SK-N-SH treated with all-trans-retinoic acid at 6 μM for 48 hours (cell line): ENCODE results near the gene DRD3.

Experiments used
- ATAC-seq: fragments of 200-7000 bp; cut with Tn5 transposase; 3 replicates; pipeline ENCODE4 v1.9.1; 2020; ENCODE audit warnings: mild to moderate bottlenecking, moderate library complexity
- ARNTL ChIP-seq: fragments of 450-650 bp; formaldehyde crosslinking; IDR thresholded peaks from 2 replicates; pipeline ENCODE4 v1.5.0; 2020; ENCODE audit warnings: low read depth, mild to moderate bottlenecking, moderate library complexity, borderline replicate concordance
- CSDC2 ChIP-seq: fragments of 250-450 bp; sonication (Bioruptor Pico); IDR thresholded peaks from 2 replicates; pipeline ENCODE4 v1.5.0; 2020; ENCODE audit warnings: mild to moderate bottlenecking, moderate library complexity
- ESRRG ChIP-seq: fragments of 250-450 bp; sonication (Bioruptor Pico); IDR thresholded peaks from 2 replicates; pipeline ENCODE4 v1.6.1; 2021; ENCODE audit warnings: mild to moderate bottlenecking
- ISL1 ChIP-seq: fragments of 250-450 bp; sonication (Bioruptor Pico); IDR thresholded peaks from 2 replicates; pipeline ENCODE4 v2.1.2; 2022; ENCODE audit warnings: mild to moderate bottlenecking, moderate library complexity
- OSR1 ChIP-seq: fragments of 250-450 bp; sonication (Bioruptor Pico); IDR thresholded peaks from 2 replicates; pipeline ENCODE4 v1.8.0; 2022; ENCODE audit warnings: moderate library complexity, mild to moderate bottlenecking, inconsistent platforms
- PPARA ChIP-seq: fragments of 250-450 bp; sonication (Bioruptor Pico); IDR thresholded peaks from 2 replicates; pipeline ENCODE4 v1.5.0; 2020; ENCODE audit warnings: mild to moderate bottlenecking, borderline replicate concordance
- SNAI2 ChIP-seq: fragments of 250-450 bp; sonication (Bioruptor Pico); IDR thresholded peaks from 2 replicates; pipeline ENCODE4 v1.5.0; 2020; ENCODE audit warnings: mild to moderate bottlenecking, moderate library complexity
- TCF4 ChIP-seq: fragments of 250-450 bp; sonication (Bioruptor Pico); IDR thresholded peaks from 2 replicates; pipeline ENCODE4 v1.8.0; 2021; ENCODE audit warnings: mild to moderate bottlenecking, moderate library complexity, borderline replicate concordance
- TOX ChIP-seq: fragments of 250-450 bp; sonication (Bioruptor Pico); IDR thresholded peaks from 2 replicates; pipeline ENCODE4 v1.8.0; 2021; ENCODE audit warnings: mild to moderate bottlenecking, moderate library complexity, borderline replicate concordance
- ZC3H10 ChIP-seq: fragments of 250-450 bp; sonication (Bioruptor Pico); IDR thresholded peaks from 2 replicates; pipeline ENCODE4 v1.5.1; 2021; ENCODE audit warnings: mild to moderate bottlenecking, moderate library complexity
- ZFP3 ChIP-seq: fragments of 250-450 bp; sonication (Bioruptor Pico); IDR thresholded peaks from 2 replicates; pipeline ENCODE4 v1.5.0; 2020; ENCODE audit warnings: mild to moderate bottlenecking, moderate library complexity
- ZFP30 ChIP-seq: fragments of 450-650 bp; formaldehyde crosslinking; IDR thresholded peaks from 2 replicates; pipeline ENCODE4 v1.5.0; 2022; ENCODE audit warnings: mild to moderate bottlenecking, moderate library complexity
- ZNF70 ChIP-seq: fragments of 450-650 bp; formaldehyde crosslinking; IDR thresholded peaks from 2 replicates; pipeline ENCODE4 v1.5.0; 2020; ENCODE audit warnings: mild to moderate bottlenecking, moderate library complexity
- ZNF8 ChIP-seq: fragments of 450-650 bp; formaldehyde crosslinking; IDR thresholded peaks from 2 replicates; pipeline ENCODE4 v1.5.0; 2020; ENCODE audit warnings: mild to moderate bottlenecking, moderate library complexity
- TF ChIP-seq, protein P1 (sequence below): fragments of 250-450 bp; sonication (Bioruptor Pico); IDR thresholded peaks from 2 replicates; pipeline ENCODE4 v1.5.0; 2020; ENCODE audit warnings: mild to moderate bottlenecking, moderate library complexity
- TF ChIP-seq, protein P2 (sequence below): fragments of 250-450 bp; sonication (Bioruptor Pico); IDR thresholded peaks from 2 replicates; pipeline ENCODE4 v1.5.1; 2021; ENCODE audit warnings: mild to moderate bottlenecking, moderate library complexity
- TF ChIP-seq, protein P3 (sequence below): fragments of 250-450 bp; sonication (Bioruptor Pico); IDR thresholded peaks from 2 replicates; pipeline ENCODE4 v1.8.0; 2020; ENCODE audit warnings: mild to moderate bottlenecking, moderate library complexity, borderline replicate concordance
- TF ChIP-seq, protein P4 (sequence below): fragments of 250-450 bp; sonication (Bioruptor Pico); IDR thresholded peaks from 2 replicates; pipeline ENCODE4 v1.5.1; 2020; ENCODE audit warnings: low read depth, mild to moderate bottlenecking, moderate library complexity
- TF ChIP-seq, protein P5 (sequence below): fragments of 250-450 bp; sonication (Bioruptor Pico); IDR thresholded peaks from 2 replicates; pipeline ENCODE4 v1.8.0; 2021; ENCODE audit warnings: low read depth, mild to moderate bottlenecking, moderate library complexity, borderline replicate concordance

DRD3 gene

DNA sequence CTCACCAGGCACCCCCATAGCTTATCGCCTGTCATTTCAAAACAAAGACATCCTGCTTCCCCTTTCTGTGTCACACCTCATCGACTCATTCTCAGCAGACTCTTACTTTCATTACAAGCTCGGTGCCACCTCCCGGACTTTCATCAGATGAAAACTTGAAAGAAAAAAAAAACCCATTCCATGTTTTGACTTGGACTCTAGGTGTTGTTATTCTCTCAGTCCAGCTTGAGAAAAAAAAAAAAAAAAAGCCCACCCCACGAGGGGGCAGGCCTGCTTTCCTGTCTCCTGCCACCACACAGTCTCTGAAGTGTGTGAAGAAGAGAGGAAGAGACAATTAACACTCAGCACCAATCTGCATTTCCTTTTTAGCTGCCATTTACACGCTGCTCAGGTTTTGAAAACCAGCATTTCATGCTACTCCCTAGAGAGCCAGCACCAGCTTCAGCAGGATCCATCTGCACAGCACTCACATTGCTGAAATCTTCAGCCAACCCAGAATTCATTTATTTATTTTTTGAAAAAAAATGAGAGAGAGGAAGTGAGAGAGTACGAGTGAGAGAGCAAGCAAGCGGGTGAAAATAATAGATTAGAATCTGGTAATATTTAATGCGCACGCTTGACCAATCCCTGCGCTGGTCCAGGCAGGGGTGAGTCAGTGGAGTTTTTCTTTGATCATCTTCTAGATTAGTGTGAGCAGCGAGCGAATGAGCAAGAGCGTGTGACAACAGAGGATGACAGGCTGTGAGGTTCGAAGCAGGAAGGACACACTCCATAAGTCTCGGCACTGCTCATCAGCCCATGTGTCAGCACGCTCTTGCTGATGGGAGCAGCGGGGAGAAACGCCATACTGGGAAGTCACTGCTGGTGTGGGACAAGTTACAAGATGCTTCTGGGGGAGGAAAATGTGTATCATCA, 35.0 kb upstream of the DRD3 start:
- peak; percentile 82 for ATAC-seq
- no peak for TF ChIP-seq TCF4
- no peak for TF ChIP-seq ZFP3
- no peak for TF ChIP-seq ARNTL (CRISPR knock-in tag)
- TF ChIP-seq ZC3H10 (CRISPR knock-in tag): no peak
- TF ChIP-seq TOX: no peak
- TF ChIP-seq, all 23 proteins: peak for 0

DNA sequence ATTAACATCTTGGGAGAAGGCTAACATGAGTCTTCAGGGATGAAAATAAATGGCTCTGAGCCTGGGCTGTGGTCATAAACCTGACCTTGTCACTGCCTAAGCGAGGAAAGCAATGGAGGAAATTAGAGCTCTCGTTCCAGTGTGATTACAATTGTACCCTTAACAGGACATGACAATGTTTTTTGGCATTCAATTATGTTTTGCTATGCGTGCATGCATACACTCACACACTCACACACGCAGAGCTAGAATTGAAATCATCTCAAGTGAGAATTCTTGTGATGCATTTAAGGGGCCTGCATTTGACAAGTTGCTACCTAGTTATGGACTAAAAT, 34.4 kb upstream of the DRD3 start:
- ATAC-seq: no peak
- no peak for TF ChIP-seq TCF4

DNA sequence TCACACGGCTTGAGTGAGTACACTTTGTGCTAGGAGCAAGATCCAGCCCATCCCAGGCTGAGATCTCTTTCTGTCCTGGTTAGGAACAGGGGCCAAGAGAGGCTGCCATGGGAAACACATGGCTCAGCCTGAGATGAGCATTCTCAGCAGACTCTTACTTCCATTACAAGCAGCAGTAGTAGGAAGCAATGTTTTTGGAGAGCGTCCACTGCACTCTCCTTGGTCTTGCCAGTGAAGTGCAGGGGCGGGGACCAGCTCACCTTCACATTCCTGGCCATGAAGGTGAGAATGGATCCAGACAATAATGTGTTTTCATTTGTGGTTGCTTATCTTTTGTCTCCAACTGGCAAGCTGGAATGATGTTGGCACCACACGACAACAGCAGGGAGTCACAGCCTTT, 33.8 kb upstream of the DRD3 start:
- no peak for ATAC-seq
- TF ChIP-seq ZFP3 (no peak), ZNF8 (CRISPR knock-in tag) (no peak), SNAI2 (CRISPR knock-in tag) (no peak), PPARA (CRISPR knock-in tag) (no peak), ISL1 (CRISPR knock-in tag) (no peak), ARNTL (CRISPR knock-in tag) (no peak), ZC3H10 (CRISPR knock-in tag) (no peak), ZFP30 (no peak), OSR1 (CRISPR knock-in tag) (no peak)
- TF ChIP-seq, protein P1, sequence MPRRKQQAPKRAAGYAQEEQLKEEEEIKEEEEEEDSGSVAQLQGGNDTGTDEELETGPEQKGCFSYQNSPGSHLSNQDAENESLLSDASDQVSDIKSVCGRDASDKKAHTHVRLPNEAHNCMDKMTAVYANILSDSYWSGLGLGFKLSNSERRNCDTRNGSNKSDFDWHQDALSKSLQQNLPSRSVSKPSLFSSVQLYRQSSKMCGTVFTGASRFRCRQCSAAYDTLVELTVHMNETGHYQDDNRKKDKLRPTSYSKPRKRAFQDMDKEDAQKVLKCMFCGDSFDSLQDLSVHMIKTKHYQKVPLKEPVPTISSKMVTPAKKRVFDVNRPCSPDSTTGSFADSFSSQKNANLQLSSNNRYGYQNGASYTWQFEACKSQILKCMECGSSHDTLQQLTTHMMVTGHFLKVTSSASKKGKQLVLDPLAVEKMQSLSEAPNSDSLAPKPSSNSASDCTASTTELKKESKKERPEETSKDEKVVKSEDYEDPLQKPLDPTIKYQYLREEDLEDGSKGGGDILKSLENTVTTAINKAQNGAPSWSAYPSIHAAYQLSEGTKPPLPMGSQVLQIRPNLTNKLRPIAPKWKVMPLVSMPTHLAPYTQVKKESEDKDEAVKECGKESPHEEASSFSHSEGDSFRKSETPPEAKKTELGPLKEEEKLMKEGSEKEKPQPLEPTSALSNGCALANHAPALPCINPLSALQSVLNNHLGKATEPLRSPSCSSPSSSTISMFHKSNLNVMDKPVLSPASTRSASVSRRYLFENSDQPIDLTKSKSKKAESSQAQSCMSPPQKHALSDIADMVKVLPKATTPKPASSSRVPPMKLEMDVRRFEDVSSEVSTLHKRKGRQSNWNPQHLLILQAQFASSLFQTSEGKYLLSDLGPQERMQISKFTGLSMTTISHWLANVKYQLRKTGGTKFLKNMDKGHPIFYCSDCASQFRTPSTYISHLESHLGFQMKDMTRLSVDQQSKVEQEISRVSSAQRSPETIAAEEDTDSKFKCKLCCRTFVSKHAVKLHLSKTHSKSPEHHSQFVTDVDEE (CRISPR knock-in tag): no peak
- TF ChIP-seq, protein P2, sequence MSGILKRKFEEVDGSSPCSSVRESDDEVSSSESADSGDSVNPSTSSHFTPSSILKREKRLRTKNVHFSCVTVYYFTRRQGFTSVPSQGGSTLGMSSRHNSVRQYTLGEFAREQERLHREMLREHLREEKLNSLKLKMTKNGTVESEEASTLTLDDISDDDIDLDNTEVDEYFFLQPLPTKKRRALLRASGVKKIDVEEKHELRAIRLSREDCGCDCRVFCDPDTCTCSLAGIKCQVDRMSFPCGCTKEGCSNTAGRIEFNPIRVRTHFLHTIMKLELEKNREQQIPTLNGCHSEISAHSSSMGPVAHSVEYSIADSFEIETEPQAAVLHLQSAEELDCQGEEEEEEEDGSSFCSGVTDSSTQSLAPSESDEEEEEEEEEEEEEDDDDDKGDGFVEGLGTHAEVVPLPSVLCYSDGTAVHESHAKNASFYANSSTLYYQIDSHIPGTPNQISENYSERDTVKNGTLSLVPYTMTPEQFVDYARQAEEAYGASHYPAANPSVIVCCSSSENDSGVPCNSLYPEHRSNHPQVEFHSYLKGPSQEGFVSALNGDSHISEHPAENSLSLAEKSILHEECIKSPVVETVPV (CRISPR knock-in tag): no peak
- TF ChIP-seq, protein P3, sequence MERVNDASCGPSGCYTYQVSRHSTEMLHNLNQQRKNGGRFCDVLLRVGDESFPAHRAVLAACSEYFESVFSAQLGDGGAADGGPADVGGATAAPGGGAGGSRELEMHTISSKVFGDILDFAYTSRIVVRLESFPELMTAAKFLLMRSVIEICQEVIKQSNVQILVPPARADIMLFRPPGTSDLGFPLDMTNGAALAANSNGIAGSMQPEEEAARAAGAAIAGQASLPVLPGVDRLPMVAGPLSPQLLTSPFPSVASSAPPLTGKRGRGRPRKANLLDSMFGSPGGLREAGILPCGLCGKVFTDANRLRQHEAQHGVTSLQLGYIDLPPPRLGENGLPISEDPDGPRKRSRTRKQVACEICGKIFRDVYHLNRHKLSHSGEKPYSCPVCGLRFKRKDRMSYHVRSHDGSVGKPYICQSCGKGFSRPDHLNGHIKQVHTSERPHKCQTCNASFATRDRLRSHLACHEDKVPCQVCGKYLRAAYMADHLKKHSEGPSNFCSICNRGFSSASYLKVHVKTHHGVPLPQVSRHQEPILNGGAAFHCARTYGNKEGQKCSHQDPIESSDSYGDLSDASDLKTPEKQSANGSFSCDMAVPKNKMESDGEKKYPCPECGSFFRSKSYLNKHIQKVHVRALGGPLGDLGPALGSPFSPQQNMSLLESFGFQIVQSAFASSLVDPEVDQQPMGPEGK (CRISPR knock-in tag): no peak
- TF ChIP-seq, protein P4, sequence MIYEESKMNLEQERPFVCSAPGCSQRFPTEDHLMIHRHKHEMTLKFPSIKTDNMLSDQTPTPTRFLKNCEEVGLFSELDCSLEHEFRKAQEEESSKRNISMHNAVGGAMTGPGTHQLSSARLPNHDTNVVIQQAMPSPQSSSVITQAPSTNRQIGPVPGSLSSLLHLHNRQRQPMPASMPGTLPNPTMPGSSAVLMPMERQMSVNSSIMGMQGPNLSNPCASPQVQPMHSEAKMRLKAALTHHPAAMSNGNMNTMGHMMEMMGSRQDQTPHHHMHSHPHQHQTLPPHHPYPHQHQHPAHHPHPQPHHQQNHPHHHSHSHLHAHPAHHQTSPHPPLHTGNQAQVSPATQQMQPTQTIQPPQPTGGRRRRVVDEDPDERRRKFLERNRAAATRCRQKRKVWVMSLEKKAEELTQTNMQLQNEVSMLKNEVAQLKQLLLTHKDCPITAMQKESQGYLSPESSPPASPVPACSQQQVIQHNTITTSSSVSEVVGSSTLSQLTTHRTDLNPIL (CRISPR knock-in tag): no peak

DNA sequence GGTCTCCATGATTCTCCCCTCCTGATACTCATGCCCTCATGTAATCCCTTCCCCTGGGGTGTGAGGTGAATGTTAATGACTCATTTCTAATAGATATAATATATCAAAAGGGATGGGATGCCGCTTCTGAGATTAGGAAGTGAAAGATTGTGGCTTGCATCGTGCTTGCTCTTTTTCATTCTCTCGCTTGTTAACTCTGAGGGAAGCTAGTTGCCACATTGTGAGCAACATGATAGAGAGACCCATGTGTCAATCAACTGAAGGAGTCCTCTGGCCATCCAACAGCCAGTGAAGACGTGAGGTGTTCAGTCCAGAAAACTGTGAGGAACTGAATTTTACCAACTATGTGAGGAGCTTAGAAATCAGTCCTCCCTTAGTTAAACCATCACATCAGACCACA, 28.9 kb upstream of the DRD3 start:
- ATAC-seq: no peak

More for the DNA sequence above, 28.9 kb upstream of the DRD3 start:
- TF ChIP-seq TCF4 (no peak), PPARA (CRISPR knock-in tag) (no peak), ZNF8 (CRISPR knock-in tag) (no peak), ZNF70 (CRISPR knock-in tag) (no peak), OSR1 (CRISPR knock-in tag) (no peak), SNAI2 (CRISPR knock-in tag) (no peak), CSDC2 (CRISPR knock-in tag) (no peak), ISL1 (CRISPR knock-in tag) (no peak), ZC3H10 (CRISPR knock-in tag) (no peak), ESRRG (no peak), ARNTL (CRISPR knock-in tag) (no peak)
- TF ChIP-seq, protein P1 (CRISPR knock-in tag): no peak
- TF ChIP-seq, protein P5, sequence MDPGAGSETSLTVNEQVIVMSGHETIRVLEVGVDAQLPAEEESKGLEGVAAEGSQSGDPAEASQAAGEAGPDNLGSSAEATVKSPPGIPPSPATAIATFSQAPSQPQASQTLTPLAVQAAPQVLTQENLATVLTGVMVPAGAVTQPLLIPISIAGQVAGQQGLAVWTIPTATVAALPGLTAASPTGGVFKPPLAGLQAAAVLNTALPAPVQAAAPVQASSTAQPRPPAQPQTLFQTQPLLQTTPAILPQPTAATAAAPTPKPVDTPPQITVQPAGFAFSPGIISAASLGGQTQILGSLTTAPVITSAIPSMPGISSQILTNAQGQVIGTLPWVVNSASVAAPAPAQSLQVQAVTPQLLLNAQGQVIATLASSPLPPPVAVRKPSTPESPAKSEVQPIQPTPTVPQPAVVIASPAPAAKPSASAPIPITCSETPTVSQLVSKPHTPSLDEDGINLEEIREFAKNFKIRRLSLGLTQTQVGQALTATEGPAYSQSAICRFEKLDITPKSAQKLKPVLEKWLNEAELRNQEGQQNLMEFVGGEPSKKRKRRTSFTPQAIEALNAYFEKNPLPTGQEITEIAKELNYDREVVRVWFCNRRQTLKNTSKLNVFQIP (CRISPR knock-in tag): no peak
